HG03520 (cell line): ENCODE measurements around the gene SLC6A7.

Source experiments
- ATAC-seq: cut with Tn5 transposase; IDR thresholded peaks from one replicate; pipeline ENCODE4 v1.9.1; 2021; ENCODE audit warnings: mild to moderate bottlenecking, moderate library complexity; ENCODE audit not compliant: unreplicated experiment

Gene SLC6A7

DNA sequence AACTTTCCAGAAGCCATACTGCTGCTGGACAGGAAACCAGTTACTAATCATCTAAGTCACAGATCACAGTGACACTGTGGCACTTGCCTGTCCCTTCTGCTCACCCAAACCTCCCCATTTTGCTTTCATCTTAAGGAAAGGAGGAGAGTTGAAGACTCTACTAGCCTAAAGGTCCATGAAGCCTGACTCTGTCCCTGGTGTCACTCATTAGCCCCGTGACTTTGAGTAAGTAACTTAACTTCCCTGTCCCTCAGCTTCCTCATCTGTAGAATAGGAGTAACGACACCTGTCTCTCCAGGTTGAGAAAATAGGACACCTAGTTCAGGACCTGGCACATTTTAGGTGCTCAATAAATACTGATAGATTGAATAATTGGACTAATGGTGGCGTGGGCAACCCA is 536 bp upstream of the SLC6A7 start:
- no peak for ATAC-seq

DNA sequence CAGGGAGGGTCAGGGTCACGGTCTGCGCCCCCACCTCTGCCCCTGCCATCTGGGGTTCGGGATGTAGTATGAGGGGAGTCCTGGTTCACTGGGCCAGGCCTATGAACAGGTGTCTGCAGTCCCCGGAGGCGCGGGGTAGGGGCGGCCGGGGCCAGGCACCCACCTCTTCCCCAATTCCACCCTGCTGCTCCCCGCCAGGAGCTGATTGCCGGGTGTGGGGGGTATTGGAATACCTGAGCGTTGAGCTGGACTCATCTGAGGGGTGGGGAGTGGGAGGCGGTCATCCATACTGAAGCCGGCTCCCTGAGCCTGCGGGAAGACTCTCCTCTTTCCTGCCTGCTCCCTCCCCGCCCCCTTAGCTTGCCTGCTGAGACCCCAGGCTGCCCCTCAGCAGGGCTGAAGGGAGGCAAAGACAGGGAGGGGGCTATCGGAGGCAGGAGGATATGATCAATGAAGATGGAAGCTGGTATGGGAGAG is 679 bp downstream of the SLC6A7 start:
- ATAC-seq, result no peak

DNA sequence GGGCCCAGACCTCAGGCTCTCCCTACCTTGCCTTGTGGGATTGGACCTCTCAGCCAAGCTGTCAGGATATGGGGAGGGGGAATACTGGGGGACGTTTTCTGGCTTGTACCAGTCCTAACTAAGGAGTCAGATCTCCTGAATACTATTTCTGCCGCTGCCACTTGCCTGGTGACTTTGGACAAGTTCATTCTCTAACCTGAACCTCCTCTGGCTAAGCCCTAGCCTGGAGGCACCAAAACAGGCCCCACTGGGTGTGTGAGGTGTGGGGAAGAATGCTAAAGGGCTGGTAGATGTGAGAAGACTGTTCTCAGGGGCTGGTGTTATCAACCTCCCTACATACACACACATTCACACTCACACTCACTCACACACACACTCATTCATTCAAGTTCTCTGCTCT is 1.1 kb downstream of the SLC6A7 start:
- ATAC-seq, result no peak

DNA sequence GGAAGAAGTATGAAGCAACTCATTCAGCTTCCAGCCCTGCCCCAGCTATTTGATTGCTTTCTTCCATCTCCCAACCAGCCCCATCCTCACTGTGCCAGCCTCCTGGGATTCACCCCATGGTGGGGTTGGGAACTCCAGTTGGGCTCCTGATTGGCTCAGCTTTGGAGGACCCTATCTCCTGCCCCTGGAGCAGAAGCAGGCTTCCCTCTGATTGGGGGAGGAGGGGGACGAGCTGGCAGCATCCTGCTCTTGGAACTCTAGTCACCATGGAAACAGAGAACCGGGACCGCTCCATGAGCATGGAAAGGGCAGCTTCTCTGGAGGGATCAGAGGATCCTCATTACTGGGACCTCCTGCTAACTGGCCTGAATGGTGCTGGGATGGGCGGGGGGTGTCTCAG is 2.6 kb downstream of the SLC6A7 start:
- ATAC-seq, result no peak

DNA sequence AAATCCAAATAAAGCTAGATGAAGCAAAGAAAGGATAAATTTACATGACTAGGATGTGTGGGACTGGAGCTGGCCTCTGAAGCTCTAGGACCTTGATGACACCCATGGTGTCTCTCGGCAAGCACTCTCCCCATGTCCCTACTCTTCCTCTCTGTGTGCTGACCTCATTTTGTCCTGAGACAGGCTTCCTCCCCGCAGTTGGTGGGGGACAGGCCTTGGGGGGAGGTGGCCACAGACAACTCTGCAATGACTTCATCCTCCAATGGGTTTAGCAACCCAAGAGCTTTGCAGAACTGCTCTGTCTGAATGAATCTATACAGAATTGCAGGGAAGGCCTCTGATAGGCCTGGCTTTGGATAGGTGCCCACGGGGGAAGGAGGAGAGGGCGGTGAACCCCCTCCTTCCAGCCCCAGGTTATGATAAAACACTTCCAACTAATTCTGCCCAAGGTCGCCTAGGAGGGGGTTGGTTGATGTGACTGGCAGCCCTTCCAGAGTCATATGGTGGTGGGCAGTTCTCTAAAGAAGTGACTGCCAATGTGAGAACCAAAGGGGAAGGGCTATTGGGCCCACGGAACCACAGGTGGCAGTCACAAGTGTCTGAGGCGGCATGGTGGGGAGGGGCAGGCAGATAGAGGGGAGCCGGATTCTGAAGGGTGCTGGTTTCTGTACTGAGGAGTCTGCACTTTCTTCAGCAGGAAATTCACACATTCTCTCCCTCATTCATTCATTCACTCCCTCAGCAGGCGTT is 6.0 kb downstream of the SLC6A7 start:
- ATAC-seq, result no peak

DNA sequence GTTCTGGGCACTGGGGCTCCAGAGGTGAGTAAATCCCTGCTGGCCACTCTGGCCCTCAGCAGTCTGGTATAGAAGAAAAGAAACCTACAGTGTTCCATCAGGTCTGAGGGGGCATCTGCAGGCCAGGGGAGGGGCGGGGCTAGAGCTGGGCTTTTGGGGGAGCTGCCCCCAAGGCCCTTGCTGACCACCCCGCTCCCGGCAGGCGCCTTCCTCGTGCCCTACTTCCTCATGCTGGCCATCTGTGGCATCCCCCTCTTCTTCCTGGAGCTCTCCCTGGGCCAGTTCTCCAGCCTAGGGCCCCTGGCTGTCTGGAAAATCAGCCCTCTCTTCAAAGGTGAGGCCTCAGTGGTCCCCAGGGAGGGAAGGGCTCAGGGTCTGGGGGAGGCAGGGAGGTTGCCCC is 6.7 kb downstream of the SLC6A7 start:
- no peak for ATAC-seq

DNA sequence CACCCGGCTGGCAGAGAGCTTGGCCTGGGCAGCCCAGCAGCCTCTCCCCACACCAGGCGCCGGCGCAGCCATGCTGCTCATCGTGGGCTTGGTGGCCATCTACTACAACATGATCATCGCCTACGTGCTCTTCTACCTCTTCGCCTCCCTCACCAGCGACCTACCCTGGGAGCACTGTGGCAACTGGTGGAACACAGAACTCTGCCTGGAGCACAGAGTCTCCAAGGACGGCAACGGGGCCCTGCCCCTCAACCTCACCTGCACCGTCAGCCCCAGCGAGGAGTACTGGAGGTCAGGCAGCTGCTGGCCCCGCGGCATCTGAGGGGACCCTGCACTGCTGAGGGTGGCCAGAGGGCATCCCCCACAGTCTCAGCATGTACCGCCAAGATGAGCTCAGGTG is 7.1 kb downstream of the SLC6A7 start:
- no peak for ATAC-seq

DNA sequence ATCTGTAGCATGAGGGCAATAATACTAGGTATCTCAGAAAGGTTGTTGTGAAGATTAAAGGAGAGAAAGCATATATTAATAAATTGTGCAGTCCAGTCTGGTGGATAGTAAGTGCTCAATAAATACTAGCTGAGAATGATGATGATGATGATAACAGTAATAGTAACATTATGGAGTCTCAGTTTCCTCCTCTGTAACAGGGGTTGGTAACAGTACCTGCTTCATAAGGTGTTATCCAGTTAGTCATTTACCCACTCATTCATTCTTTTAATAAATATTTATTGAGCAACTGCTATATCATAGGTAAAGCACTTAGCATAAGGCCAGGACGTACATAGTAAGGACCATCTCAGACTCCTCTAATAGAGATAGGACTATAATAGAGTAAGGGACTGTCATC is 7.6 kb downstream of the SLC6A7 start:
- no peak for ATAC-seq

DNA sequence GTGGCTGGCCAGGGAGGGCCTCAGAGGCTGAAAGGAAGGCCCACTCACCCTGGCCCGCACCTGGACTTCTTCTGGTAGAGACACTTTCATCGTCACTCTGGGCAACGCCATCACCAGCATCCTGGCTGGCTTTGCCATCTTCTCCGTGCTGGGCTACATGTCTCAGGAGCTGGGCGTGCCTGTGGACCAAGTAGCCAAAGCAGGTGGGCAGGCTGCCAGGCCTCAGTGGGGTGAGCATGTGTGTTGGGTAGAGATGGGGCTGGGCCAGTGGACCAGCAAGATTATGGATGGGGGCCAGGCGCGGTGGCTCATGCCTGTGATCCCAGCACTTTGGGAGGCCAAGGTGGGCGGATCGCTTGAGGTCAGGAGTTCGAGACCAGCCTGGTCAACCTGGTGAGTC is 12.6 kb downstream of the SLC6A7 start:
- ATAC-seq, result no peak

DNA sequence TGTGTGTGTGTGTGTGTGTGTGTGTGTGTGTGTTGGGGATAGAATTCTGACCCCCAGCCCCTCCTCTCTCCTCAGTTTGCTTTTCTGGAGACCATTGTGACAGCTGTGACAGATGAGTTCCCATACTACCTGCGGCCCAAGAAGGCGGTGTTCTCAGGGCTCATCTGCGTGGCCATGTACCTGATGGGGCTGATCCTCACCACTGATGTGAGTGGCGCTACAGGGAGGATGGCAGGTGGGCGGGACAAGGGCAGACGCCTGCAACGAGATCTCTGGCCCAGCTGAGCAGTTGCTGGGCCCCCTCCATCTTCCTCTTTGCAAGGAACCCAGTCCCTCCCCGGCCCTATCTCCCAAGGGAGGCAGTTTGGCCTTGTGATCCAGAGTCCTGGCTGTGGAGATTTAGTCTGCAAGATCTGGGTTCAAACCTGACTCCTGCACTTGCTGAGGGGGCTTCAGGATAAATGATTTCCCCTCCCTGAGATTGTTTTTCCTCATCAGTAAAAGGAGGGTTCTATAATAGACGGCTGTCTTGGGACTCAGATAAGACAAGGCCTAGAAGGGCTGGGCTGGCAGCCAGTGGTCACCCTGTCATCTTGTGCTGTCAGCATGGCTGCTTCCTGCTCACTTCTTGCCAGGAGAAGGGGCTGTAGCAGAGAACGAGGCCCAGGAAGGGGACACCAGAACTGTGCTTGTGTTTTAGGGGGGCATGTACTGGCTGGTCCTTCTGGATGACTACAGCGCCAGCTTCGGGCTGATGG is 14.1 kb downstream of the SLC6A7 start:
- no peak for ATAC-seq

DNA sequence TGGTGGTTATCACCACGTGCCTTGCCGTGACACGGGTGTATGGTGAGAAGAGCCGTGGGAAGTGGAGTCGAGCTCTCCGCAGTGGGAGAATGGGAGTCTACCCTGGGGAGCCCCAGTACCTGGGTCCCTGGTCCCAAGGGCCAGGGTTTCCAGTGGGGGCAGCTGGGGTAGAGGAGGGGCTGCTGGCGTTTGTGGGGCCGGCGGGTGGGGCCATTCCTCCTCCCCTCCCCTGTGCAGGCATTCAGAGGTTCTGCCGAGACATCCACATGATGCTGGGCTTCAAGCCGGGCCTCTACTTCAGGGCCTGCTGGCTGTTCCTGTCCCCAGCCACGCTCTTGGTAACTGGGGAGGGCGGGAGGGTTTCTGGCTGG is 14.7 kb downstream of the SLC6A7 start:
- ATAC-seq, result no peak

DNA sequence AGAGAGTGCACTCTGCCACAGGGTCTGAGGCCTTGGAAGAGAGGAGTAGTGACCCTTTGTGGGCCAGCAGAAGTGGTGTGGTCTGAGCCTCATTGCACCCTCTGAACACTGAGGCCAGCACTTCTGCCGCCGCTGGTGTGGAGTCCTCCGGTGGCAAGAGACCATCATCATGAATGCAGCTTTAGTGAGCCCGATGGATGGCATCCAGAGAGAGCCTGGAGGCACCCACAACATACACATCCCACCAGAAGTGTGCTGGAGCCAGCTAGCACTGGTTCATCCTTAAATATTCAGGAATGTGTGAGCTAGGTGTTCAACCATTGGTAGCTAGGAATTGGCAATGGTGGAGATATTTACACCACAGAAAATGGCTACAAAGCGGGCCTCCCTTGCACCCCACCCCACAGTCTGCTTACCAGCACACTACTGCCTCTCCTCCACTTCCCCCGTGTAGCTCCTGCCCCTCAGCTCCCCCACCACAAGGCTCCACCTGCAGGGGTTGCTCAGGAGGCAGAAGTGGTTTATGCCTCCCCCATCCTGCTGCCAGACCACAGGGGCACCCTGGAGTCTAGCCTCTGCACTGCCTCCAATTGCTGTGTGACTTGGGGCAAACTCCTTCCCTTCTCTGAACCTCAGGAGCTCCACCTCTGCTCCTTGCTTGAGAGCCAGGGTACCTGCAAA is 16.4 kb downstream of the SLC6A7 start:
- no peak for ATAC-seq

DNA sequence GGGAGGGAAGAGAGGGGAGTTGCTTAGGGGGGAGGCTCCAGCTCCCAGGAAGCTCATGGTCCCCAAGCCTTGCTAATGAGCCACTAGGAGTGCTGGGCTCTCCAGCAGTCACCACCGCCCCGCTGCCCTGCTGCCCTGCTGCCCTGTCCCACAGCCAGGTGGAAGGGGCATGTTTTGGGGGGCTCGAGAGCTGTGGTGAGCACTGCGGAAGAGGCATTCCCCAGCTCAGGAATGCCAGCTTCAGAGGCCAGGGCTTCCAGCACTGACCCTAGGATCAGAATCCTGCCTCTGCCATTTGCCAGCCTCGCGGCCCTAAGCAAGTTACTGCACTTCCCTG is 16.9 kb downstream of the SLC6A7 start:
- ATAC-seq, result no peak

DNA sequence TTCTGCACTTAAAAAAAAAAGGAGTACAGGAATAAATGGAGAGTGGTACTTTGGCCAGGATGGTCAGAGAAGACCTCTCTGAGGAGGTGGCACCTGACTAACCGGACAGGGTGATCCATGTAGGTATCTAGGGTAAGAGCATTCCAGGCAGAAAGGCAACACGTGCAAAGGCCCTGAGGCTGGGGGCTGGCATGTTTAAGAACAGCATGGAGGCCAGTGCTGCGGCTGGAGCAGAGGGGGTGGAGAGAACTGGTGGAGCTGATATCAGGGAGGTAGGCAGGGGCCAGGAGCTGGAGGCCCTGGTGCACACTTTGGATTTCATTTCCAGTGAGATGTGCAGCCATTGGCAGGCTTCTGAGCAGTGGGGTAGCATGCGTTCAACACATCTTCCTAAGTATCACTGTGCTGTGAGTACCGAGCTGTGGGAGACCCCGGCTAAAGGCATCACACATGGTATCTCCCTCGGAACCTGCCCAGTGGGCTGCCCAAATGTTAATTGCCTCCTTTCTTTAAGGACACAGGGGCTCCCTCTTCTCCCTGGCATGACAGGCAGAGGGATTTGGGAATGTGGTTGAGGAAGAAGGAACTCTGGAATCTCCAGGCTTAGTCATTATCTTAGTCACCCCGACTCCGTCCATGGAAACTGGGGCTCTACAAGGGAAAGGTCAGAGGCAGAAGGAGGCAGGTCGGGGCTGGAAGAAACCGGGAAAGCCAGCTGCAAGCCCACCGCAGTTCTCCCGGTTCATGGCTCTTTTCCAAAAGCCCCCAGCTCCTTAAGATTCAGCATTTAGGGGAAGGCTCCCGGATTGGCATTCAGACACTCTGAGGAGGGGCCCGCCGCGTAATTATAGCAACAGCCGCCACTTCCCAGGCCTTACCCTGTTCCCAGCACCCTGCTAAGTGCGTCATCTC is 18.6 kb downstream of the SLC6A7 start:
- ATAC-seq, result no peak

DNA sequence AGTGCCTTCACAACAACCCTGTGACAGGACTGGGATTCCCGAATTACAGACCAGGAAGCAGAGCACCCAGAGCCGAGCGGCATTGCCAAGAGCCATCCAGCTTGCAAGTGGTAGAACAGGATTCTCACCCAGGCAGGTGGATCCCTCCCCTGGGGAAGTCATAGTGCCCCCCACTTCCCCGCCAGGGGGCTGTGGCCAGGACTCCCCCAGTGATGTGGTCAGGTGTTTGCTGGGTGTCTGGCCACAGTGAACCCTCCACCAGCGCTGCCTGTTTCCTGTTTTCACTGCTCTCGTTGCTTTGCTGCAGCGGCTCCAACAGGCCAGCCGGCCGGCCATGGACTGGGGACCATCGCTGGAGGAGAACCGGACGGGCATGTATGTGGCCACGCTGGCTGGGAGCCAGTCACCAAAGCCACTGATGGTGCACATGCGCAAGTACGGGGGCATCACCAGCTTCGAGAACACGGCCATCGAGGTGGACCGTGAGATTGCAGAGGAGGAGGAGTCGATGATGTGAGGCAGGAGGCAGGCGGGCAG is 19.3 kb downstream of the SLC6A7 start:
- ATAC-seq, result no peak

DNA sequence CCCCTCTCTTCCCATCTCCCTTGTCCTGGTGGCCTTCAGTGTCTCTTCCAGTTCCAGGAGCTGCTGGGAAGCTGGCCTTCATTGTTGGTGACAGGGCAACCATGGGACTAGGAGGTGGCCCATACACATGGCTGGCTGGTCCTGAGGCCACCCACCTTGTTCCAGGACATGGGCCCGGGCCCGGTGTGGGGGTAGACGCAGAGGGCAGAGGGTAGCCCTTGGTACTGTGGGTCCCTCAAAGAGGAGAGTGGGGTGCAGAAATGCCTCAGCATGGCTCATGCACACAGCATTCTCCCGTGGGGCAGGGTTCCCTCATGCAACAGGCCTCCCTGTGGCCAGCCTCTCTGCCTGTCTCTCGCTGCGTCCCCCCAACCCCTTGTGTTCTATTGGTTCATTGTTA is 20.8 kb downstream of the SLC6A7 start:
- no peak for ATAC-seq

DNA sequence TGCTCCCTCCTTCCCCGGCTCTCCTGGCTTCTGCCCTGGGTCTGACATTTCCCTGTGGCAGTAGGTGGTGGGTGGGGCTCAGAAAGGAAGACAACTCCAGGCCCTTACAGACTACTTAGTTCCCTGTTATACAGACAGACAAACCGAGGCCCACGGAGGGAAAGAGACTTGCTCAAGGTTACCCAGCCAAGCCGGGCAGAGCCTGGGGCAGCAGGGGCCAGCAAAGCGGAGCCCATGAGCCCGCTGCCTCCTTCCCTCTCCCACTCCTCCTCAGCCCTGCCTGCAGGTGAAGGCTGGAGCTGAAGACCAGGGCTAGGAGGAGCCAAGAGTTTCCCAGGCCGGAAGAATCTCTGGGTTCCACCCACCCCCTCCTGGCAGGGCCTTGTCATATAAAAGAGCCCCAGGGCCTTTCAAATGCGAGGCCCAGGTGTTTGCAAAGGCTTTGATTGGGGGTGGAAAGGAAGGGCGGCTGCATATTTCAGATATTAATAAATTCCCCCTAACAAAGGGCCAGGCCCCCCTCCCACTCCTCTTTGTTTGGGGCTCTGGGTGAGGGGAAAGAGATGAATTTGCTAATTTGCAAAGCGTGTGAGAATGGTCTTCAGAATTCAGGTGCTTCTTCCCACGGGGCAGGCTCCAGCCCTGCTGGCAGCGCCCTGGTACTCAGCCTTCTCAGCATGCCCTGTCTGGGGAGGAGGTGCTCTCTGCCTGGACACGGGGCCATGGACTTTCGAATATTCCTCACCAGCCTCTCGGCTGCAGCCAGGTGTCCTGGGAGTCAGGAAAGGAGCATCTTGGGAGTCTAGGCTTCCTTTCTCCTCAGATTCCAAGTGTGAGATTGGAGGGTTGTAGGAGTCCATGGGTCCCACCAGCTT is 21.5 kb downstream of the SLC6A7 start:
- ATAC-seq, result no peak

DNA sequence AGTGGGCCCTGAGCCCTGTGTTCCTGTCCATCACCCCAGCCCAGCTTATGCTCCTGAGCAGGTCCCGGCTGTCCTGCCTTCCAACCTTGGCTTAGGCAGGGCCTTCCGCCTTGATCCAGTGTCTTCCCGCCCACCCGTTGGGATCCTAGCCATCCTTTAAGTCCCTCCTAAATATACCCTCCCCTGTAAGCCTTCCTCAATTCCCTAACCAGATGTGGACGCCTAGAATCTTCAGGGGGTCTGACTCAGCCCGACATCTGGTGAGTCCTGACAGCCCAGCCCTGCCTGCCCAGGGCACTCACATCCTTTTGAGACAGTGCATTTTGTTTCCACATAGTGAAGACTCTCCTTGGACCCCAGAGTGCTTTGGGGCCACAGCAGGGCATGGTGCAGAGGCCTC is 23.7 kb downstream of the SLC6A7 start:
- no peak for ATAC-seq

DNA sequence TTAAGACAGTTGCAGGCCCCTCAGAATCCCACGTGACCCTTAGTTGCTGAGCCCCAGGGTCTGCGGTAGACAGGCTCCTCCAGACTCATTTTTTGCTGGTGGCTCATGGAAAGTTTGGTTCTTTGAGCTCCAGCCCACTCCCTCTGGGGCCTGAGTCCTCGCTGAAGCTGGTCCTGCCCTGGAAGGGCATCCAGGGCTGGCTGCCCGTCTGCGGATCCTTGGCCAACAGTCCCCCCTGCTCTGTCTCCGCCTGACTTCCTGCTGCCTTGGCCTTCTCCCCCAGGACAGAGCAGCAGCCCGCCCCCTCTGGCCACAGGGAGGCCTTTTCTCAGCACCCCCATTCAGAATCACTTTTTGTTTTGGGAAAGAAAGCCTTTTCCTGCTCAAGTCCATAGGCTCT is 24.4 kb downstream of the SLC6A7 start:
- no peak for ATAC-seq
